Activated CD8-positive, alpha-beta T cell treated with anti-CD3 and anti-CD28 coated beads for 36 hours (primary cell): ENCODE data around the gene REXO1. TPM values are rescaled to one million over a fixed set of nuclear protein-coding genes. Genes with fewer than 3 reads are reported as not detected.

Source experiments
- ATAC-seq: fragments of 200-7000 bp; cut with Tn5 transposase; one replicate; pipeline ENCODE4 v1.10.0; 2021; ENCODE audit warnings: mild to moderate bottlenecking, moderate library complexity
- CTCF ChIA-PET: fragments of 350-600 bp; sonication (Branson Sonifier 250); formaldehyde crosslinking; loops from one replicate; lab custom pipeline; 2021; ENCODE audit warnings: antibody characterized with exemption; lab: Charles Lee
- POLR2A ChIA-PET: fragments of 350-600 bp; sonication (Branson Sonifier 250); formaldehyde crosslinking; loops from one replicate; lab custom pipeline; 2021; ENCODE audit warnings: antibody characterized with exemption; lab: Charles Lee
- DNase-seq: peaks from one replicate; pipeline ENCODE4 v3.0.0-alpha.2; 2020
- H3K27ac Mint-ChIP-seq: one replicate; pipeline ENCODE4 v1.8.0; 2021; ENCODE audit warnings: mild to moderate bottlenecking, mixed read lengths
- H3K27me3 Mint-ChIP-seq: one replicate; pipeline ENCODE4 v1.8.0; 2021; ENCODE audit warnings: mixed read lengths
- H3K36me3 Mint-ChIP-seq: one replicate; pipeline ENCODE4 v1.8.0; 2021; ENCODE audit warnings: low read depth, mixed read lengths
- H3K4me1 Mint-ChIP-seq: one replicate; pipeline ENCODE4 v1.8.0; 2021; ENCODE audit warnings: low read depth, mixed read lengths
- H3K4me3 Mint-ChIP-seq: one replicate; pipeline ENCODE4 v1.8.0; 2021; ENCODE audit warnings: mild to moderate bottlenecking, moderate library complexity, mixed read lengths
- H3K9me3 Mint-ChIP-seq: one replicate; pipeline ENCODE4 v1.8.0; 2021; ENCODE audit warnings: mixed read lengths
- intact Hi-C: fragments of 100-400 bp; cut with micrococcal nuclease; formaldehyde crosslinking; loops from one replicate; pipeline ENCODE4 v1.10.0; 2022
- total RNA-seq, 2 experiments: library from RNA; stranded (reverse); gene quantifications; one replicate each; pipeline ENCODE4 v1.2.3, GENCODE V29; 2021
- TF ChIP-seq, protein P1 (sequence below): fragments of 200-600 bp; IDR thresholded peaks from one replicate; pipeline ENCODE4 v1.8.0; 2022; ENCODE audit warnings: antibody characterized with exemption, mild to moderate bottlenecking

The REXO1 gene
- total RNA-seq, 2 experiments from 2014 or later, result 43.4 to 46.8 TPM

DNA sequence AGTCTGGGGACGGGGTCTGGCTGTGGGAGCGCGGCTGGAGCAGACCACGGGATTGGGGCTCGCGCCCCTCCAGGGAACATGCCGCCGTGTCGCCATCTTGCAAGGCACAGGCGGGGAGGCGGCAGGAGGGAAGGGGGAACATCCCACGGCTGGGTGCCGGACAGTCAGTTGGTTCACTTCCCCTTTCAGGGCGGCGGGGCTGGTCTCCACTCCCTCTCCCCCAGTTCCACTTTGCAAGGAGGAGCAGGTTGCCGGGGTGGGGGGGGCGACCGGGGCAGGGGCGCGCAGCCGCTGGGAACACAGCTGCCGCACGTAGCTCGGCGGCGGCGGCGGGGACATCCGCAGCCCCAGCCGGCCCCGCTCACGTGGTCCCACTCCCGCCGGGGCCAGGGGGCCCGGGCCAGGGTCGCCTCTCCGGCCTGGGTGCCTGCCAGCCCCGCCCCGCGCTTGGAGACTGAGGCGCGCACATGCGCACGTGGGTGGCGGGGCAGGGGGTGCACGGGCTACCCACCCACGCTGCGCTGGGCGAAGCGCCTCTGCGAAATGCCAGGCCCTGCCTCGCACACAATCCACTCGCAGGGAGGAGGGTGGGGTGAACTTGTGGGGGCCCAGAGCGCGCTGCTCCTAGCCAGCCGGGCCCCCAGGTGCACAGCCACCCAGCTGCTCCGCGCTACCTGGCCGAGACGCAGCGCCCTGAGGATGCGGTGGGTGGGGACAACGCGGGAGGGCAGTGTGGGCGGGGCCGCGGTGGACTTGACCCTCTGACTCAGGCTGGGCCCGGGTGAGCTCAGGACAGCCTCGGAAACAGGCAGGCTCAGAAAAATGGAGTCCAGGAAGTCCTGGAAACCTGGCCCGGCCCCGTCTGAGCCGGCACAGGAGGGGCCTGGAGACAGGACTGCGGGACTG lies 8.7 kb upstream of the REXO1 start:
- peaks cover 64% of the 10 kb centered on the region for H3K4me1 Mint-ChIP-seq
- peak overlapping the region; percentile 85 for H3K4me3 Mint-ChIP-seq

GRCh38 chr19:1856345-1856697 lies 8.0 kb upstream of the REXO1 start:
- H3K27me3 Mint-ChIP-seq, result no peaks in the 10 kb centered on the region
- TF ChIP-seq, protein P1, sequence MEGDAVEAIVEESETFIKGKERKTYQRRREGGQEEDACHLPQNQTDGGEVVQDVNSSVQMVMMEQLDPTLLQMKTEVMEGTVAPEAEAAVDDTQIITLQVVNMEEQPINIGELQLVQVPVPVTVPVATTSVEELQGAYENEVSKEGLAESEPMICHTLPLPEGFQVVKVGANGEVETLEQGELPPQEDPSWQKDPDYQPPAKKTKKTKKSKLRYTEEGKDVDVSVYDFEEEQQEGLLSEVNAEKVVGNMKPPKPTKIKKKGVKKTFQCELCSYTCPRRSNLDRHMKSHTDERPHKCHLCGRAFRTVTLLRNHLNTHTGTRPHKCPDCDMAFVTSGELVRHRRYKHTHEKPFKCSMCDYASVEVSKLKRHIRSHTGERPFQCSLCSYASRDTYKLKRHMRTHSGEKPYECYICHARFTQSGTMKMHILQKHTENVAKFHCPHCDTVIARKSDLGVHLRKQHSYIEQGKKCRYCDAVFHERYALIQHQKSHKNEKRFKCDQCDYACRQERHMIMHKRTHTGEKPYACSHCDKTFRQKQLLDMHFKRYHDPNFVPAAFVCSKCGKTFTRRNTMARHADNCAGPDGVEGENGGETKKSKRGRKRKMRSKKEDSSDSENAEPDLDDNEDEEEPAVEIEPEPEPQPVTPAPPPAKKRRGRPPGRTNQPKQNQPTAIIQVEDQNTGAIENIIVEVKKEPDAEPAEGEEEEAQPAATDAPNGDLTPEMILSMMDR, result no peak
- H3K4me3 Mint-ChIP-seq, result peak overlapping the region; percentile 85

More for the DNA sequence above, 8.7 kb upstream of the REXO1 start:
- Mint-ChIP-seq H3K27me3 (no peaks in the 10 kb centered on the region), H3K36me3 (peaks cover 8% of the 10 kb centered on the region), H3K9me3 (no peaks in the 10 kb centered on the region), H3K27ac (peak overlapping the region; percentile 90)
- TF ChIP-seq, protein P1, result no peak
- peak; percentile 72 for DNase-seq
- POLR2A ChIA-PET, result interaction anchor here (0.7 to 2.1 kb wide), 8 partner anchors 8 to 260 kb away, joined by 3 to 7 read pairs (median 4); partner anchors contain the start of genes ADAT3 and SCAMP4
- peak; percentile 12 for ATAC-seq
- intact Hi-C loops, result no loop called here
- CTCF ChIA-PET, result interaction anchor here (1.3 to 2.0 kb wide), 2 partner anchors 8 to 31 kb away, joined by 4 to 7 read pairs; partner anchors contain the start of gene REXO1

DNA sequence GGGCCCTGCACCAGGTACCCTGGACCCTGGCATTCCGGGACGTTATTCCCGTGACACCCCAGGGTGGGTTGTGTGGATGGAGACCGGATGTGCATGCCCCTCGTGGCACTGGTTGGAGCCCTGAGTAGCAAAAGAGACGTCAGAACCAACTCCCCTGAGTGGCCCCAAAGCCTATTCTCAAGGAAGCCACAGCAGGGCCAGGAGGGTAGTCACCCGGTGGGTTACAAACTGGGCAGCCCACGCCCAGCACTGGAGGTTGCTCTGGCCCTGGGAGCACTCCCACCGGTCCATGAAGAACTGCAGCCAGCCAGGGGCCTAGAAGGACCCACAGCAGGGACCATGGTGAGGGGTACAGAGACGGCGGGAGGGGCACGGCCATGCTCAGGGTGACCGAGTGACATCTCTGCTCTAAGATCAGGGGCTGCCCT lies 7.6 kb upstream of the REXO1 start:
- TF ChIP-seq, protein P1, result no peak
- DNase-seq, result peak; percentile 77
- H3K4me1 Mint-ChIP-seq, result peaks cover 60% of the 10 kb centered on the region
- POLR2A ChIA-PET, result interaction anchor here (0.6 to 2.1 kb wide), 6 partner anchors 9 to 72 kb away, joined by 4 to 7 read pairs (median 4); no protein-coding TSS in a partner anchor
- intact Hi-C loops, result no loop called here
- CTCF ChIA-PET, result interaction anchor here (0.6 to 1.3 kb wide), 2 partner anchors 9 to 53 kb away, joined by 3 read pairs; no protein-coding TSS in a partner anchor
- peak overlapping the region; percentile 90 for H3K27ac Mint-ChIP-seq
- H3K9me3 Mint-ChIP-seq, result no peaks in the 10 kb centered on the region
- peak overlapping the region; percentile 85 for H3K4me3 Mint-ChIP-seq
- H3K27me3 Mint-ChIP-seq, result no peaks in the 10 kb centered on the region
- peak; percentile 37 for ATAC-seq
- H3K36me3 Mint-ChIP-seq, result peaks cover 5% of the 10 kb centered on the region

More at GRCh38 chr19:1856345-1856697, 8.0 kb upstream of the REXO1 start:
- DNase-seq, result peak; percentile 28
- H3K27ac Mint-ChIP-seq, result peak overlapping the region; percentile 90
- ATAC-seq, result no peak
- H3K4me1 Mint-ChIP-seq, result peaks cover 60% of the 10 kb centered on the region
- peaks cover 5% of the 10 kb centered on the region for H3K36me3 Mint-ChIP-seq
- POLR2A ChIA-PET, result interaction anchor here (1.1 to 2.1 kb wide), 4 partner anchors 8 to 41 kb away, joined by 4 to 7 read pairs (median 4); no protein-coding TSS in a partner anchor
- H3K9me3 Mint-ChIP-seq, result no peaks in the 10 kb centered on the region
- intact Hi-C loops, result no loop called here
- CTCF ChIA-PET, result no interaction called here

DNA sequence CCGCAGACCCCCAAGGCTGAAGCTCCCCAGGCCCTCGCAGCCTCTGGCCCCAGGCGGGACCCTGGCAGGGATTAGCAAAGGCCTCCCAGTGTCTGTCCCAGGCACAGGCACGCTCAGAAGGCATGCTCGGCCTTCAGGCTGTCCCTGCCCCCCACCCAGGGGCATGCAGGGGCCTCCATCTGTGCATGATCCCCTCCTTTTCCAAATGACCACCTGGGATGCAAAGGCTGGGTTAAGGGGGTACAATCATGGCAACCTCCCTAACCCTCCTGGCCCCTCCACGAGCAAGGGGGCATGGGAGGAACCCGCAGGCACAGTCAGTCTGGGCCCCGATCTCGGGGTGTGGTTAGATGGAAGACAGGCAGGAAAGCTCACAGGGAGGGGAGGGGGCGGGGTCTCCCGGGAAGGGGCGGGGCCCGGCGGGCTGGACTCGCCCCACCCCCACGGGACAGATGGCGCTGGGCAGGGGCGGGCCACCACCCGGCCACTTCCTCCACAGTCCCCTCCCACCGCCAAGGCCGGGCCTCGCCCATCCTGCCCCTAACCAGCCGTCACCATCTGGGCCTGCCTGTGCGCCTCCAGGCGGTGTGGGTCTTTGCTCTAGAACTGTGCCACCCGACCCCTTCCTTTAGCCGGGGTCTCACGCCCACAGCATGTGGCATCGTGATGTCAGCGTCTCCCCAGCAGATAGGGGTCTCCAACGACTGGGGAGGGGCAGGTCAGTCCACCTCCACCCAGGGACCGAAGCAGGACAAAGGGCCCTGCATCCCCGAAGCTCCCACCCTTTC lies 7.0 kb upstream of the REXO1 start:
- intact Hi-C loops, result no loop called here
- ChIA-PET CTCF (interaction anchor here (0.6 to 4.0 kb wide), 4 partner anchors 9 to 54 kb away, joined by 3 to 19 read pairs (median 3); no protein-coding TSS in a partner anchor), POLR2A (interaction anchor here (0.6 to 1.9 kb wide), 4 partner anchors 9 to 73 kb away, joined by 4 to 5 read pairs (median 4); no protein-coding TSS in a partner anchor)
- peak; percentile 81 for ATAC-seq
- H3K36me3 Mint-ChIP-seq, result peaks cover 5% of the 10 kb centered on the region
- H3K4me3 Mint-ChIP-seq, result peak overlapping the region; percentile 85
- H3K9me3 Mint-ChIP-seq, result no peaks in the 10 kb centered on the region
- H3K27ac Mint-ChIP-seq, result peak overlapping the region; percentile 90
- H3K4me1 Mint-ChIP-seq, result peaks cover 57% of the 10 kb centered on the region
- peak; percentile 92 for DNase-seq
- H3K27me3 Mint-ChIP-seq, result no peaks in the 10 kb centered on the region
- TF ChIP-seq, protein P1, result no peak
